HEK293T (cell line): ENCODE data around the gene ZBTB1.

Experiments used
- CTCF ChIA-PET: fragments of 350-600 bp; formaldehyde crosslinking; extraction: SDS; loops from one replicate; lab custom pipeline; 2021; ENCODE audit warnings: antibody characterized with exemption, inconsistent platforms; lab: Yijun Ruan, JAX
- POLR2A ChIA-PET: fragments of 350-600 bp; formaldehyde crosslinking; extraction: SDS; loops from one replicate; lab custom pipeline; 2020; ENCODE audit warnings: antibody characterized with exemption, inconsistent platforms; lab: Yijun Ruan, JAX
- DNase-seq: peaks from one replicate; pipeline ENCODE4 v3.0.0; 2012; ENCODE audit warnings: mixed read lengths; ENCODE audit errors: extremely low spot score
- ARNT ChIP-seq: fragments of 450-650 bp; IDR thresholded peaks from 2 replicates; pipeline ENCODE4 v1.6.1; 2017; ENCODE audit warnings: mild to moderate bottlenecking
- BHLHE40 ChIP-seq: fragments of 450-650 bp; IDR thresholded peaks from 2 replicates; pipeline ENCODE4 v1.6.1; 2016; ENCODE audit warnings: mild to moderate bottlenecking, moderate library complexity, borderline replicate concordance
- CTBP1 ChIP-seq: fragments of 450-650 bp; IDR thresholded peaks from 2 replicates; pipeline ENCODE4 v1.6.1; 2016; ENCODE audit warnings: borderline replicate concordance
- ELF4 ChIP-seq: fragments of 450-650 bp; IDR thresholded peaks from 2 replicates; pipeline ENCODE4 v1.6.1; 2017; ENCODE audit warnings: antibody characterized with exemption
- FOXA1 ChIP-seq: fragments of 450-650 bp; IDR thresholded peaks from 2 replicates; pipeline ENCODE4 v1.6.1; 2016; ENCODE audit warnings: mild to moderate bottlenecking
- FOXK2 ChIP-seq: fragments of 450-650 bp; IDR thresholded peaks from 2 replicates; pipeline ENCODE4 v1.6.1; 2016; ENCODE audit warnings: mild to moderate bottlenecking
- FOXM1 ChIP-seq: fragments of 450-650 bp; IDR thresholded peaks from 2 replicates; pipeline ENCODE4 v1.6.1; 2017; ENCODE audit warnings: mild to moderate bottlenecking, borderline replicate concordance
- HDGF ChIP-seq: fragments of 450-650 bp; IDR thresholded peaks from 2 replicates; pipeline ENCODE4 v1.6.1; 2017; ENCODE audit warnings: antibody characterized with exemption, borderline replicate concordance
- L3MBTL2 ChIP-seq: fragments of 450-650 bp; conservative IDR thresholded peaks from 2 replicates; pipeline ENCODE4 v1.6.1; 2016; ENCODE audit warnings: mild to moderate bottlenecking
- LEF1 ChIP-seq: fragments of 450-650 bp; IDR thresholded peaks from 2 replicates; pipeline ENCODE4 v1.6.1; 2017; ENCODE audit warnings: mild to moderate bottlenecking, borderline replicate concordance
- NFRKB ChIP-seq: fragments of 450-650 bp; IDR thresholded peaks from 2 replicates; pipeline ENCODE4 v1.6.1; 2016; ENCODE audit warnings: mild to moderate bottlenecking, moderate library complexity
- SP1 ChIP-seq: fragments of 450-650 bp; IDR thresholded peaks from 2 replicates; pipeline ENCODE4 v1.6.1; 2017
- SUZ12 ChIP-seq: fragments of 450-650 bp; IDR thresholded peaks from 2 replicates; pipeline ENCODE4 v1.6.1; 2016; ENCODE audit warnings: mild to moderate bottlenecking
- TARDBP ChIP-seq: fragments of 450-650 bp; IDR thresholded peaks from 2 replicates; pipeline ENCODE4 v1.6.1; 2016
- ZNF384 ChIP-seq: fragments of 450-650 bp; IDR thresholded peaks from 2 replicates; pipeline ENCODE4 v1.6.1; 2016
- TF ChIP-seq, protein P1 (sequence below): fragments of 450-650 bp; IDR thresholded peaks from 2 replicates; pipeline ENCODE4 v1.6.1; 2016

ZBTB1 gene

DNA sequence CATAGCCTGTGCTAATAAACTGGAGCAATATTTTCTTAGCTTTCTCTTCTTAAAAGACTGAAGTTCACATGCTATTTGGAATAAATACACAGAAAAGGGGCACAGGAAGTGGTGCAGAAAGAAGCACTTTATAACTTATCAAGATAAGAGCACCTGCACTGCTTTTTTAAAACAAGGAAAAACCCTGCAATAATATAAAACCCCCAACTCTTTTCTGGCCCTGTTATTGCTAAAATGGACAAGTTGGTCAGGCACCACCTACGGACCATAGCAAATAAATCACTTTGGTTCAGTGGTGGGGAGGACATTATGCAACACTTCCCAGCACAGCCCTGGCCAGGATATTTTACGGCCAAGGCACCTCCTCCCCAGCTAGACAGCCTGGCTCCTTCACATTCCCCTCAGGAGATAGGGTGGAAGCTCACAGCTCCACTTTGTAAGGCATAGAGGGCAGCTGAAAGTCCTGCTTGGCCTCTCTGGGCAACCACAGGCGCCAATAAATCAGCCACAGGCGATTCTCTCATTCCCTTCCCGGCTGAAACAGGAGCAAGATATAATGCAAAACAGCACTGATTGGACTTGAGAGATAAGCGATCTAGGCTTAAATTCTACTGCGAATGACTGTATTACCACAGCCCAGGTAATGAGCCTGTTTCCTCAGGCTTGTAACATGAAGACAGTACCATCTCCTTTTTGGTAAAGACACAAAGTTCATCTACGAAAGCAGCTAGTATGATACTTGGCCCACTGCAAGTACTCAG is 3.0 kb upstream of the ZBTB1 start:
- TF ChIP-seq BHLHE40, result no peak
- no peak for TF ChIP-seq FOXA1
- TF ChIP-seq LEF1, result no peak
- TF ChIP-seq FOXK2, result no peak
- TF ChIP-seq CTBP1, result peak; percentile 19; the same call in 1 of the 2 replicates
- TF ChIP-seq ELF4, result no peak
- no peak for TF ChIP-seq ARNT
- TF ChIP-seq ZNF384, result no peak
- no peak for TF ChIP-seq L3MBTL2
- TF ChIP-seq, protein P1, sequence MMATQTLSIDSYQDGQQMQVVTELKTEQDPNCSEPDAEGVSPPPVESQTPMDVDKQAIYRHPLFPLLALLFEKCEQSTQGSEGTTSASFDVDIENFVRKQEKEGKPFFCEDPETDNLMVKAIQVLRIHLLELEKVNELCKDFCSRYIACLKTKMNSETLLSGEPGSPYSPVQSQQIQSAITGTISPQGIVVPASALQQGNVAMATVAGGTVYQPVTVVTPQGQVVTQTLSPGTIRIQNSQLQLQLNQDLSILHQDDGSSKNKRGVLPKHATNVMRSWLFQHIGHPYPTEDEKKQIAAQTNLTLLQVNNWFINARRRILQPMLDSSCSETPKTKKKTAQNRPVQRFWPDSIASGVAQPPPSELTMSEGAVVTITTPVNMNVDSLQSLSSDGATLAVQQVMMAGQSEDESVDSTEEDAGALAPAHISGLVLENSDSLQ, result peak; percentile 92
- TF ChIP-seq HDGF, result no peak
- TF ChIP-seq SUZ12, result no peak
- no peak for TF ChIP-seq SP1
- no peak for TF ChIP-seq TARDBP
- CTCF ChIA-PET, result interaction anchor here (0.5 to 2.6 kb wide), 4 partner anchors 8 to 130 kb away, joined by 3 to 11 read pairs (median 3); no protein-coding TSS in a partner anchor
- peak; percentile 64 for DNase-seq
- POLR2A ChIA-PET, result interaction anchor here (0.7 to 3.7 kb wide), 9 partner anchors 9 to 163 kb away, joined by 3 to 17 read pairs (median 4); partner anchors contain the start of gene MTHFD1

DNA sequence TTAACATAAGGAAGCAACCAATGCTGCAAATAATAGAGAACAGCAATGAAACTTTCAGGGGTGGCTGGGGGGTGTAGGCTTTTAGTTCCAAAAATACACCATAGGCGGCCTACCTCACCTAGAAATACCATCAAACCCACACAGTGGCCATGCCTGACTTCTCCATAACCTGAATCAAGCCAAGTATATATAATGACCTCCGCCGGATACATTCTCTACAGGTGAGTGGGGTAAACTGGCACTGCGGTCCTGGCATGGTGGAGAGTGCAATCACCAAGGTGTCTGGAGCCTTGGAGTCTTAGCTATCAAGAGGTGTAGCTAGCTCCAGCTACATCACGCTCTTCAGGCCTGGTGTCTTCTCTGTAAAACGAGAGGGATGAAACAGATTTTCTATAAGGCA is 2.1 kb upstream of the ZBTB1 start:
- no peak for DNase-seq
- ChIA-PET POLR2A (interaction anchor here (0.8 to 3.7 kb wide), 12 partner anchors 8 to 164 kb away, joined by 3 to 17 read pairs (median 4); partner anchors contain the start of genes HSPA2 and MTHFD1), CTCF (interaction anchor here (0.9 to 2.6 kb wide), 3 partner anchors 9 to 137 kb away, joined by 3 to 11 read pairs (median 5); no protein-coding TSS in a partner anchor)
- TF ChIP-seq CTBP1 (no peak), FOXK2 (no peak)

DNA sequence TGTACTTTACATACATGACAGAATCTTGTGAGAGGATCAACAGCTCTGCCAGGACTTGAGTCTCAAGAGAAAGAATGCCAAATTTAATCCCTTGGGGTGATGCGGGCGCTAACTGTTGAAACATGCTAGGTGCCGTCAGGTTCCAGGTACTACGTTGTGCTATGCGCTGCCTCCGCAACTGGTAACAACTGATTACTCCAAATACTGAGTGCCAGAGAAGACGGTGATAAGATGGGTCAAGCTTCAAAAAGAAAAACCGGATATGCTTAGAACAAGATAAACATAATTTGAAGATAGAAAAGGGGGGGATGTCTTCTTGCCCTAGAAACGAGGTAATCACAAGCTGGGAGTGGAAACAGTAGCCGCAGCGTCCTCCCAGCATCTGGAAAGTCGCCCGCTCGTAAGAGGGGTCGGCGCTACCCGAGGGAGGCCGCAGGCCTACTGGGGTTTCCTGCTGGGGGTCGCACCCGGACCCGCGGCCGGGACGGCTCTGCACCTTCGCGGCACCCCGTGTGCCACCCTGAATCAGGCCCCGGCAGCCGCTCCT is 1.6 kb upstream of the ZBTB1 start:
- no peak for DNase-seq
- CTCF ChIA-PET, result interaction anchor here (0.9 to 1.3 kb wide), 2 partner anchors 17 to 136 kb away, joined by 3 to 5 read pairs; no protein-coding TSS in a partner anchor
- POLR2A ChIA-PET, result interaction anchor here (0.8 to 3.7 kb wide), 9 partner anchors 9 to 165 kb away, joined by 3 to 17 read pairs (median 4); partner anchors contain the start of genes HSPA2 and MTHFD1
- TF ChIP-seq, protein P1, result no peak
- TF ChIP-seq LEF1 (no peak), TARDBP (no peak), ZNF384 (no peak), FOXM1 (no peak), L3MBTL2 (no peak), SUZ12 (no peak), FOXA1 (no peak), BHLHE40 (no peak), SP1 (no peak), CTBP1 (no peak), ELF4 (no peak), NFRKB (no peak), FOXK2 (no peak), ARNT (no peak), HDGF (no peak)

DNA sequence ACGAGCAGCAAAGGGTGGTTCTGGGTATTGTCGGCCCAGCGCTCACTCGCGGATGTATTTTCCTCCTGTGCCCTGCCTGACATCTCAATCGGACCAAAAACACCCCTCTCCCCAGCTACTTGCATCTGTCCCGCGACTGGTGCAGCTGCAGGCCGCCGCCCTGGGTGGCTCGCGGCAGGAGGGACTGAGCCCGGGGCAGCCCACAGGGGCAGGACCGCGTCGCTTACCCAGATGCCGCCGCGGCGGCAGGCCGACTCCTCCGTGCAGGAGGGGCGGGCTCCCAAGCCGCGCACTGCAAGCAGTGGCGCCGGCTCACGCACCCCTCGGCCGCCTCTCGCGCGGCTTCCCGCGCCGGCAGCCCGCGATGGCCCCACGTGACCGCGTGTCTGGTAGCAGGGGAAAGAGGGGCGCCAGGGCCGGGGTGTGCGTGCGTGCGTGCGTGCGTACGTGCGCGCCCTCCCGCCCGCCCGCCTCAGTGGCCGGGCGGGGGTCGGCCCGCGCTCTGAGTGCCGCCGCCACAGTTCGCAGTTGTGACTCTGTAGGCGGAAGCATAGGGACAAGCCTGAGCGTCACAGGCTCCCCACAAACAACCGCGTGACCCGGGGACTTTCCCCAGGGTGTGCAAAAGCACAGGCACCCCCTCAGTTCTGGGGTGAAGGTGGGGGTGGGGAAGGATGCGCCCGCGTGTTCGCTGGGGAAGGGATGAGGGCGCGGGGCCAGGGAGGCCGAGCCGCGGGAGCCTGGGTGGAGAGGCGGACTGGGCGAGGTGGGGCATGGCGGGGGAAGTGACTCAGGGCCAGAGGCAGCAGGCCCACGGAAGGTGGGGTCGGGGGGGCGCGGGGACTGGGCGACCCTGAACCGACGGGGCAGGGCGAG is 898 bp upstream of the ZBTB1 start, which contains the start of gene ZBTB25:
TSS of gene ZBTB25 (minus strand) at position 405 of the 876 bp plus-strand sequence. CDS start 13,305 bp downstream, outside the sequence.
- no peak for TF ChIP-seq ELF4
- TF ChIP-seq ARNT, result 0 out of 2 replicates have a peak, but pooled peaks have one; percentile 31
- TF ChIP-seq L3MBTL2, result peak; percentile 55; the same call in 1 of the 2 replicates
- peak; percentile 80 for DNase-seq
- CTCF ChIA-PET, result interaction anchor here (0.9 to 1.3 kb wide), 3 partner anchors 12 to 135 kb away, joined by 3 to 5 read pairs (median 3); no protein-coding TSS in a partner anchor
- POLR2A ChIA-PET, result interaction anchor here (0.8 to 3.7 kb wide), 18 partner anchors 8 to 165 kb away, joined by 3 to 17 read pairs (median 5); partner anchors contain the start of genes HSPA2 and MTHFD1

DNA sequence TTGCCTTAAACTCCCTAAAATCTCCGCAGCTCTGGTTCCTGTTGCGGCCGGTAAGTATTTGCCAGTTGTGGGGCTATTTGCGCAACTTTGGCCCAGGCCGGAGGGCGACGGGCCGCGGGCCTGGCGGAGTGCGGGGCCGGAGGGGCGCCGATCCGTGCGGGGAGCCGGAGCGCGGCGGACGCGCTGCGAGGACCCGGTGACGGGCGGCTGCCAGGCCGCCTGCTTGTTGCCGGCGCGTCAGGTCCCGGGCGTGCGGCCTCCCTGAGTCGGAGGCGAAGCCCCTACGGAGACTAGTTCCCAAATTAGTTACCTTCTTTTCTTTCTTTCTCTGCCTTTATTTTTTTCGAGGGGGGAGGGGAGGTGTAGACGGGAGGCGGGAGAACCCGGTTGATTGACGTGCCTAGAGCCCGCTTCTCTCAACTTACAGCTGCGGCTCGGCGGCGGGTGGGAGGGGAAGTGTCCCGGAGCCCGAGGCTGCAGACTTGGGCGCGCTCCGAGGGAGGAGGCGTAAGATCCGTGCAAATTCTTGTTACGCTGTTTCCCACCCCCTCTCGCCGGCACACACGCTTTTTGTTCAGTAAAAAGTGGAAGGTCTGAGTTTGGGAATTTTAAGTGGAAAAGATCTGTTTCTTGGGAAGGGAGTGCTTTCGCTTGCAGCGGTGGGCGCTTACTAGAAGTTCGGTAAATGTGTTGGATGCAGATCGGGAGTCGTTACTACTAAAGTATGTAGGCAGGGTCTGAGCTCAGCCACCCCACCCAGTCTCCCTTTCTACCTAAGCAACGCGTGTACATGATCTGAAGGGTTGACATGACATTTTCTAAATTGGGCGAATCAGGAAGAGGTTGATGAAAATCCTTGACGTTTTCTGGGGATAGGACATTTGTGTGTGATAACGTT is 576 bp downstream of the ZBTB1 start:
- CTCF ChIA-PET, result interaction anchor here (0.6 to 0.9 kb wide), 3 partner anchors 11 to 539 kb away, joined by 3 to 4 read pairs (median 3); no protein-coding TSS in a partner anchor
- POLR2A ChIA-PET, result interaction anchor here (0.6 to 2.2 kb wide), 25 partner anchors 10 to 260 kb away, joined by 3 to 8 read pairs (median 3); partner anchors contain the start of gene HSPA2
- peak; percentile 75 for DNase-seq
- TF ChIP-seq L3MBTL2, result peak; percentile 62
- TF ChIP-seq FOXK2, result no peak
- TF ChIP-seq NFRKB, result no peak
- no peak for TF ChIP-seq ELF4
- 0 out of 2 replicates have a peak, but pooled peaks have one; percentile 13 for TF ChIP-seq FOXM1
- peak; percentile 84 for TF ChIP-seq LEF1
- TF ChIP-seq TARDBP, result no peak
- TF ChIP-seq ZNF384, result peak; percentile 63
- TF ChIP-seq HDGF, result no peak
- 0 out of 2 replicates have a peak, but pooled peaks have one; percentile 2 for TF ChIP-seq ARNT
- TF ChIP-seq FOXA1, result no peak
- no peak; the same call in 1 of the 2 replicates for TF ChIP-seq CTBP1
- TF ChIP-seq, protein P1, result peak; percentile 99
- no peak for TF ChIP-seq BHLHE40
